Measurements from ENCODE around the gene RHBG.

DNA sequence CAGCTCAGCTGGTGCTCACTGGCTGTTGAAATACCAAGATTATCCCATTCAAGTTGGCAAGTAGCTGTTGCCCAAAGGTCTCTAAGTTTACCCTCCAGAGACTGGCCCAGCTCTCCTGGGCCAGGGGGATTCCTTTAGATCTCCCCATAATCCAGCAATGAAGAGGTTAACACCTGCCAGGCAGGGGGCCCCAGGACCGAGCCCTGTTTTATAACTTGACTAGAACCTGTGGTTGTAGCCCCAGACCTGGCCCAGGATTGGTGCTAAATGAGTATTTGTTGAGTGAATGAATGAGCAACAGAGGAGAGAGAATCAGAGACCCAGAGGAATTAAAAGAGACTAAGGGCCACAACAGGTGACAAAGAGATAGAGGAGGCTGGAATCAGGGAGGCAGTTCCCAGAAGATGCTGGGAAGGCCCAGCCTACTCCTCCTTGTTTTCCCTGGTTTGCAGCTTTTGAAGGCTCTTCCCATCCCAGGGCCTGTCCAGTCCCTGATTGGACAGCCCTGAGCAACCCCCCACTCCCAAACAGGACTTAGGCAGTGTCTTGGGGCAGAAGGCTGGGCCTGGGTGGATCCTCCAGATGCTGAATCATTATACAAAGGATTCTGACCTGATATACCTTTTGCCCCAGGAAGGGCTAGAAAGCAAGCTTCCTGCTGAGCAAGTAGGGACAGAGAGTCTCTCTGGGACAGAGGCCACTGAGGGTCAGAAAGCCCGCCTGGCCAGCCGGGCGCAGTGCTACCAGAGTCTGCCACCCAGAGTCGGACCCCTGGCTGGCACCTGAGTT is 2.4 kb upstream of the RHBG start:
- no peak for TF ChIP-seq CTCF (IDR thresholded peaks at IDR 0.05; ENCODE audit: poor library complexity, severe bottlenecking)
- no peak for TF ChIP-seq EZH2 (IDR thresholded peaks at IDR 0.05; ENCODE audit: borderline replicate concordance, insufficient read depth, low read length, poor library complexity, severe bottlenecking)
- TF ChIP-seq POLR2AphosphoS5 (IDR thresholded peaks at IDR 0.05), result no peak
- TF ChIP-seq MXI1 (conservative IDR thresholded peaks at IDR 0.05; ENCODE audit: poor library complexity, severe bottlenecking), result no peak
- TF ChIP-seq REST (IDR thresholded peaks at IDR 0.05; ENCODE audit: borderline replicate concordance), result no peak
- TF ChIP-seq EP300 (conservative IDR thresholded peaks at IDR 0.05; ENCODE audit: poor library complexity, severe bottlenecking), result no peak
- TF ChIP-seq SMC3 (conservative IDR thresholded peaks at IDR 0.05; ENCODE audit: poor library complexity), result no peak
- no peak for TF ChIP-seq RAD21 (conservative IDR thresholded peaks at IDR 0.05)
- no peak for TF ChIP-seq TAF1 (IDR thresholded peaks at IDR 0.05; ENCODE audit: low read depth)

All from neural cell (in vitro differentiated cells).